ENCODE data around the gene GPM6B.

DNA sequence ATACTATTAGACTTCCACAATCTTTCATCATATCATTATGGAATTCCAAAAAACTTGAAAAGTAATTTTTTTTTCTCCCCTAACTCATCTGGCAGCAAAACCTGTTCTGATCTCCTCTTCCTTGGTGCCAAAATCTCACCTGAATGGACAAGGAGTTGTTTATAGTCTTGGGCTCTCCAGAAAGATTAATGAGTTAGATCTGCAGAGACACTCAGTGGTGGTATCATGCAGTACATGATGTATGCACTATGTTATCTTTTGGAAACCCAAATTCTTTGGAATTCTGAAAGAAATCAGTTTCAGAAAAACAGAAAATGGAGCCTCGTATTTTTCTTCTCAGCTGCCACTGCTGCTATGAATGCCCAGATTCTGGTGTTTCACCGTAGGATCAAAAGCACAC lies 11.7 kb downstream of the GPM6B start:
- TF ChIP-seq, protein P1, sequence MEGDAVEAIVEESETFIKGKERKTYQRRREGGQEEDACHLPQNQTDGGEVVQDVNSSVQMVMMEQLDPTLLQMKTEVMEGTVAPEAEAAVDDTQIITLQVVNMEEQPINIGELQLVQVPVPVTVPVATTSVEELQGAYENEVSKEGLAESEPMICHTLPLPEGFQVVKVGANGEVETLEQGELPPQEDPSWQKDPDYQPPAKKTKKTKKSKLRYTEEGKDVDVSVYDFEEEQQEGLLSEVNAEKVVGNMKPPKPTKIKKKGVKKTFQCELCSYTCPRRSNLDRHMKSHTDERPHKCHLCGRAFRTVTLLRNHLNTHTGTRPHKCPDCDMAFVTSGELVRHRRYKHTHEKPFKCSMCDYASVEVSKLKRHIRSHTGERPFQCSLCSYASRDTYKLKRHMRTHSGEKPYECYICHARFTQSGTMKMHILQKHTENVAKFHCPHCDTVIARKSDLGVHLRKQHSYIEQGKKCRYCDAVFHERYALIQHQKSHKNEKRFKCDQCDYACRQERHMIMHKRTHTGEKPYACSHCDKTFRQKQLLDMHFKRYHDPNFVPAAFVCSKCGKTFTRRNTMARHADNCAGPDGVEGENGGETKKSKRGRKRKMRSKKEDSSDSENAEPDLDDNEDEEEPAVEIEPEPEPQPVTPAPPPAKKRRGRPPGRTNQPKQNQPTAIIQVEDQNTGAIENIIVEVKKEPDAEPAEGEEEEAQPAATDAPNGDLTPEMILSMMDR (conservative IDR thresholded peaks at IDR 0.05; ENCODE audit: low read depth, low read length): no peak
- TF ChIP-seq EZH2 (IDR thresholded peaks at IDR 0.05; ENCODE audit: low read length, unreplicated experiment) (no peak), EZH2phosphoT487 (IDR thresholded peaks at IDR 0.05; ENCODE audit: borderline replicate concordance, low read length) (no peak)
